Body of pancreas (tissue), 4 donors: ENCODE results near the gene MED12L.

Experiments used
- POLR2A ChIP-seq, 3 donors: fragments of 450-650 bp; IDR thresholded peaks; one replicate each; pipeline ENCODE4 v1.6.1; 2016; ENCODE audit warnings: antibody characterized with exemption in 3 of 3, mild to moderate bottlenecking in 2 of 3
- TF ChIP-seq, protein P1 (sequence below), 7 experiments: fragments of 450-650 bp in 4 of 7; fragments of 200-600 bp in 3 of 7; sonication (generic) in 3 of 7; IDR thresholded peaks; one replicate each; pipeline ENCODE4 v1.5.1; 2016 to 2019; ENCODE audit warnings: antibody characterized with exemption in 7 of 7

DNA sequence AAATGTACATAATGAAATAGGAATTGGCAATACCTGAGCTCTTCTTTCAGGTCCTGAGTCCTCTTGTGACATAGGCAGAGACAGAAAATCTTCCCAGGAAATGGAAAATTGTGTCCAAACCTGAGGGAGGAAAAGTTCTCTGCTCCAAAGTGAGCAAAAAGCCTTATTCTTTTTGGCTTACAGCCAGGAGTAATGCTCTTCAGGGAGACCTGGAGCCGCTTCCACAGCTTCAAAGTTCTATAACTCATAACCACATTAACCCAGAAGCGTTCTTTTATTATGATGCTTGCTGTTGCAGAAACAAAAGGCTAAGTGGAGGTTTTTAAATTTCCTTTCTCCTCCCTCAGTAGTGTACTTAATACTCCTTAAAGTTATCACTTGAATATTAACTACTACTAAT is 374.8 kb downstream of the MED12L start:
- TF ChIP-seq, protein P1, sequence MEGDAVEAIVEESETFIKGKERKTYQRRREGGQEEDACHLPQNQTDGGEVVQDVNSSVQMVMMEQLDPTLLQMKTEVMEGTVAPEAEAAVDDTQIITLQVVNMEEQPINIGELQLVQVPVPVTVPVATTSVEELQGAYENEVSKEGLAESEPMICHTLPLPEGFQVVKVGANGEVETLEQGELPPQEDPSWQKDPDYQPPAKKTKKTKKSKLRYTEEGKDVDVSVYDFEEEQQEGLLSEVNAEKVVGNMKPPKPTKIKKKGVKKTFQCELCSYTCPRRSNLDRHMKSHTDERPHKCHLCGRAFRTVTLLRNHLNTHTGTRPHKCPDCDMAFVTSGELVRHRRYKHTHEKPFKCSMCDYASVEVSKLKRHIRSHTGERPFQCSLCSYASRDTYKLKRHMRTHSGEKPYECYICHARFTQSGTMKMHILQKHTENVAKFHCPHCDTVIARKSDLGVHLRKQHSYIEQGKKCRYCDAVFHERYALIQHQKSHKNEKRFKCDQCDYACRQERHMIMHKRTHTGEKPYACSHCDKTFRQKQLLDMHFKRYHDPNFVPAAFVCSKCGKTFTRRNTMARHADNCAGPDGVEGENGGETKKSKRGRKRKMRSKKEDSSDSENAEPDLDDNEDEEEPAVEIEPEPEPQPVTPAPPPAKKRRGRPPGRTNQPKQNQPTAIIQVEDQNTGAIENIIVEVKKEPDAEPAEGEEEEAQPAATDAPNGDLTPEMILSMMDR (IDR thresholded peaks at IDR 0.05) = no peak
- TF ChIP-seq POLR2A (IDR thresholded peaks at IDR 0.05) = no peak
